ENCODE results near the gene PDP2.

DNA sequence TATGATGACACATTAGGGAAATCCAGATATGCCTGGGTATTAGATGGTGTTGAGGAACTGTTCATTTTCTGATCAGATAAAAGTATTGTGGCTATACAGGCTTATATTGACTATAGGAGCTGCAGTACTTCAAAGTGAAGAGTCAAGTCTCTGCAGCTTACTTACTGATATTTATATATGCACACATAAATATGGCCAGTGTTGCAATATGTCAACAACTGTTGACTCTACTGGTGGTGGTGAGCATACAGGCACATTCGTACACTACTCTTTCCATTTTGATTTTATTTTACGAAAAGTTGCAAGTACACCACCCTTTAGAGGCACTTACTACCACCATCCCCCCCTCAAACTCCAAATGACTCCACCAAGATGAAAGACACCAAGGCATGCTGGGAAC, 51.4 kb downstream of the PDP2 start:
- TF ChIP-seq EZH2 (optimal IDR thresholded peaks at IDR 0.05; ENCODE audit: low read depth, low read length) (no peak), EZH2phosphoT487 (IDR thresholded peaks at IDR 0.05; ENCODE audit: low read length) (no peak)
- TF ChIP-seq, protein P1, sequence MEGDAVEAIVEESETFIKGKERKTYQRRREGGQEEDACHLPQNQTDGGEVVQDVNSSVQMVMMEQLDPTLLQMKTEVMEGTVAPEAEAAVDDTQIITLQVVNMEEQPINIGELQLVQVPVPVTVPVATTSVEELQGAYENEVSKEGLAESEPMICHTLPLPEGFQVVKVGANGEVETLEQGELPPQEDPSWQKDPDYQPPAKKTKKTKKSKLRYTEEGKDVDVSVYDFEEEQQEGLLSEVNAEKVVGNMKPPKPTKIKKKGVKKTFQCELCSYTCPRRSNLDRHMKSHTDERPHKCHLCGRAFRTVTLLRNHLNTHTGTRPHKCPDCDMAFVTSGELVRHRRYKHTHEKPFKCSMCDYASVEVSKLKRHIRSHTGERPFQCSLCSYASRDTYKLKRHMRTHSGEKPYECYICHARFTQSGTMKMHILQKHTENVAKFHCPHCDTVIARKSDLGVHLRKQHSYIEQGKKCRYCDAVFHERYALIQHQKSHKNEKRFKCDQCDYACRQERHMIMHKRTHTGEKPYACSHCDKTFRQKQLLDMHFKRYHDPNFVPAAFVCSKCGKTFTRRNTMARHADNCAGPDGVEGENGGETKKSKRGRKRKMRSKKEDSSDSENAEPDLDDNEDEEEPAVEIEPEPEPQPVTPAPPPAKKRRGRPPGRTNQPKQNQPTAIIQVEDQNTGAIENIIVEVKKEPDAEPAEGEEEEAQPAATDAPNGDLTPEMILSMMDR (IDR thresholded peaks at IDR 0.05; ENCODE audit: low read length), result no peak

All from MM.1S (cell line).